Neural cell (in vitro differentiated cells): ENCODE measurements around the gene TIMELESS.

ENCODE experiments used
- CTCF ChIP-seq: fragments of 450-650 bp; IDR thresholded peaks from 2 replicates; pipeline ENCODE4 v1.5.1; 2014; ENCODE audit warnings: antibody characterized with exemption, mild to moderate bottlenecking, moderate library complexity; ENCODE audit not compliant: poor library complexity, severe bottlenecking
- EP300 ChIP-seq: fragments of 450-650 bp; conservative IDR thresholded peaks from 2 replicates; pipeline ENCODE4 v1.6.1; 2014; ENCODE audit warnings: antibody characterized with exemption, mild to moderate bottlenecking, moderate library complexity; ENCODE audit not compliant: poor library complexity, severe bottlenecking
- EZH2 ChIP-seq: fragments of 200-600, 300-800 bp; shearing (Covaris generic), sonication (generic); IDR thresholded peaks from 2 replicates; pipeline ENCODE4 v1.6.1; 2014; ENCODE audit warnings: antibody characterized with exemption, low read length, borderline replicate concordance, mild to moderate bottlenecking; ENCODE audit not compliant: insufficient read depth, poor library complexity, severe bottlenecking
- POLR2AphosphoS5 ChIP-seq: IDR thresholded peaks from 2 replicates; pipeline ENCODE4 v1.6.1; 2012
- REST ChIP-seq: IDR thresholded peaks from 2 replicates; pipeline ENCODE4 v1.6.1; 2012; ENCODE audit warnings: borderline replicate concordance
- SMC3 ChIP-seq: fragments of 450-650 bp; conservative IDR thresholded peaks from 2 replicates; pipeline ENCODE4 v1.6.1; 2014; ENCODE audit warnings: antibody characterized with exemption, mild to moderate bottlenecking, moderate library complexity; ENCODE audit not compliant: poor library complexity
- TAF1 ChIP-seq: IDR thresholded peaks from 2 replicates; pipeline ENCODE4 v1.6.1; 2012; ENCODE audit warnings: low read depth

DNA sequence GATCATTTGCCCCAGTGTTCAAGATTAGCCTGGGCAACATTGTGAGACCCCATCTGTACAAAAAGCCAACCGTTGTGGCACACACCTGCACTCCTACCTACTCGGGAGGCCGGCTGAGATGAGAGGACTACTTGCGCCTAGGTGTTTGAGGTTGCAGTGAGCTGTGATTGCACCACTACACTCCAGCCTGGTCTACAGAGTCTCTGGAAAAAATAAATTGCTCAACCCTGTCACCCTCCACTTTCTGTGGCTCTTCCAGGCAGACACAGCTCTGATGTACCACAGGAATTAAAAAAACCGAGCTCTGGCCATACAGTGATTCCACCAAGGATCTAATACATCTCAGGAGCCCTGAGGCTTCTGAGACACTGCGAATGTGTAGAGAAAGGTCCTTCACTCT is 14.4 kb downstream of the TIMELESS start:
- TF ChIP-seq CTCF, result no peak
- no peak for TF ChIP-seq TAF1
- no peak for TF ChIP-seq REST
- no peak for TF ChIP-seq EP300
- no peak for TF ChIP-seq EZH2
- TF ChIP-seq POLR2AphosphoS5, result no peak
- TF ChIP-seq SMC3, result no peak
